ENCODE measurements around the gene ALDH1A1.

The ALDH1A1 gene

DNA sequence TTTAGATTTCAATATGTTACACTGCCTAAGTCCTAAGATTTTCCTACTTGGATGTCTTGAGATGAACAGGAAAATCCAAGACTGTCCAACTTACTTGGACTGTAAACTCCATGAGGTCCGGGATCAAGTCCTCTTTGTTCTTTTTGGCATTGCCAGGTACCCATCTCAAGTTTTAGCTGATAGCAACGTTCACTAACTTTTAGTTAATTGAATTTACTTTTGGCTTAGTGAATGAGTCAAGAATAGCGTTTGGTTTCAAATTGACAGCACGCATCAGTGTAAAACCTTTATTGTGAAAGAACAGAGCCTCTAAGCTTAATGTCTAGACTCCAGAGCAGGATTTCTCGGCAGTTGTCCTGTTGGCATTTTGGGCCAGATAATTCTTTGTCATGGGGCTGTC lies 37.2 kb downstream of the ALDH1A1 start:
- H3K27ac ChIP-seq (ENCODE audit: extremely low read depth, low read depth, low read length): no peak overlapping the region
- H3K9me3 ChIP-seq (ENCODE audit: control insufficient read depth, insufficient read depth, low read depth, low read length): no peaks in the 10 kb centered on the region
- H3K4me3 ChIP-seq (ENCODE audit: low read depth, low read length): no peak overlapping the region
- ChIA-PET POLR2A (no interaction called here), CTCF (interaction anchor here (0.6 kb wide), 1 partner anchor 167 kb away, joined by 3 read pairs; no protein-coding TSS in a partner anchor)
- TF ChIP-seq, protein P1, sequence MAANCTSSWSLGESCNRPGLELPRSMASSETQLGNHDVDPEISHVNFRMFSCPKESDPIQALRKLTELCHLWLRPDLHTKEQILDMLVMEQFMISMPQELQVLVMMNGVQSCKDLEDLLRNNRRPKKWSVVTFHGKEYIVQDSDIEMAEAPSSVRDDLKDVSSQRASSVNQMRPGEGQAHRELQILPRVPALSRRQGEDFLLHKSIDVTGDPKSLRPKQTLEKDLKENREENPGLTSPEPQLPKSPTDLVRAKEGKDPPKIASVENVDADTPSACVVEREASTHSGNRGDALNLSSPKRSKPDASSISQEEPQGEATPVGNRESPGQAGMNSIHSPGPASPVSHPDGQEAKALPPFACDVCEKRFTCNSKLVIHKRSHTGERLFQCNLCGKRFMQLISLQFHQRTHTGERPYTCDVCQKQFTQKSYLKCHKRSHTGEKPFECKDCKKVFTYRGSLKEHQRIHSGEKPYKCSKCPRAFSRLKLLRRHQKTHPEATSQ (tag by site-specific recombination; IDR thresholded peaks at IDR 0.05): no peak
- no peak for TF ChIP-seq ZNF366 (tag by site-specific recombination; conservative IDR thresholded peaks at IDR 0.05)
- no peak for TF ChIP-seq SALL2 (tag by site-specific recombination; IDR thresholded peaks at IDR 0.05; ENCODE audit: borderline replicate concordance)
- TF ChIP-seq, protein P2, sequence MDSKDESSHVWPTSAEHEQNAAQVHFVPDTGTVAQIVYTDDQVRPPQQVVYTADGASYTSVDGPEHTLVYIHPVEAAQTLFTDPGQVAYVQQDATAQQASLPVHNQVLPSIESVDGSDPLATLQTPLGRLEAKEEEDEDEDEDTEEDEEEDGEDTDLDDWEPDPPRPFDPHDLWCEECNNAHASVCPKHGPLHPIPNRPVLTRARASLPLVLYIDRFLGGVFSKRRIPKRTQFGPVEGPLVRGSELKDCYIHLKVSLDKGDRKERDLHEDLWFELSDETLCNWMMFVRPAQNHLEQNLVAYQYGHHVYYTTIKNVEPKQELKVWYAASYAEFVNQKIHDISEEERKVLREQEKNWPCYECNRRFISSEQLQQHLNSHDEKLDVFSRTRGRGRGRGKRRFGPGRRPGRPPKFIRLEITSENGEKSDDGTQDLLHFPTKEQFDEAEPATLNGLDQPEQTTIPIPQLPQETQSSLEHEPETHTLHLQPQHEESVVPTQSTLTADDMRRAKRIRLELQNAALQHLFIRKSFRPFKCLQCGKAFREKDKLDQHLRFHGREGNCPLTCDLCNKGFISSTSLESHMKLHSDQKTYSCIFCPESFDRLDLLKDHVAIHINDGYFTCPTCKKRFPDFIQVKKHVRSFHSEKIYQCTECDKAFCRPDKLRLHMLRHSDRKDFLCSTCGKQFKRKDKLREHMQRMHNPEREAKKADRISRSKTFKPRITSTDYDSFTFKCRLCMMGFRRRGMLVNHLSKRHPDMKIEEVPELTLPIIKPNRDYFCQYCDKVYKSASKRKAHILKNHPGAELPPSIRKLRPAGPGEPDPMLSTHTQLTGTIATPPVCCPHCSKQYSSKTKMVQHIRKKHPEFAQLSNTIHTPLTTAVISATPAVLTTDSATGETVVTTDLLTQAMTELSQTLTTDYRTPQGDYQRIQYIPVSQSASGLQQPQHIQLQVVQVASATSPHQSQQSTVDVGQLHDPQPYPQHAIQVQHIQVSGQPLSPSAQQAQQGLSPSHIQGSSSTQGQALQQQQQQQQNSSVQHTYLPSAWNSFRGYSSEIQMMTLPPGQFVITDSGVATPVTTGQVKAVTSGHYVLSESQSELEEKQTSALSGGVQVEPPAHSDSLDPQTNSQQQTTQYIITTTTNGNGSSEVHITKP (tag by site-specific recombination; IDR thresholded peaks at IDR 0.05): no peak
- no peak for TF ChIP-seq KLF1 (tag by site-specific recombination; IDR thresholded peaks at IDR 0.05)
- no peak for TF ChIP-seq ZNF549 (tag by site-specific recombination; IDR thresholded peaks at IDR 0.05)
- TF ChIP-seq TCF7L2 (IDR thresholded peaks at IDR 0.05; ENCODE audit: borderline replicate concordance, low read depth, low read length): no peak
- TF ChIP-seq ZNF37A (tag by site-specific recombination; IDR thresholded peaks at IDR 0.05): no peak
- no peak for TF ChIP-seq ZNF623 (tag by site-specific recombination; IDR thresholded peaks at IDR 0.05)
- TF ChIP-seq WT1 (tag by site-specific recombination; IDR thresholded peaks at IDR 0.05): no peak
- no peaks in the 10 kb centered on the region for H3K36me3 ChIP-seq (ENCODE audit: control insufficient read depth in 2 of 2, insufficient read depth in 1 of 2, low read length in 2 of 2)
- no peaks in the 10 kb centered on the region for H3K4me1 ChIP-seq (ENCODE audit: control insufficient read depth, insufficient read depth, low read length)

DNA sequence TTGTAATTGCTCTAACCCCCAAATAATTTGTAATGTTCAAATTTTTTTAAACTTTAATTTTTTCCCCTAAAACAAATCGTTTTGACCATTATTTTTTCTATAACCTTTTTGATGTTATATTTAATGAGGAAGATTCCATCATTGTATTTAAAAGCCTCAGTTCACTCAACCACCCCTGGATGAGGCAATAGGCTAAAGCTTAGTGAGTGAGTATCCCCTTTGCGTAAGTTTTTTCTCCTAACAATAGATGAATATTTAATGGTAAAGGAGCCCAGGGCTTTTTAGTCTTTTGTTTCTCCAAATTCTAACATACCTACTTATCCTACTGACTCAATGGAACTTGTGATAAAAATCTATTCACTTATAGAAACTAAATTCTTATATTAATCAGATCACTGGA lies 38.1 kb downstream of the ALDH1A1 start:
- Histone ChIP-seq H3K9me3 (ENCODE audit: control insufficient read depth, insufficient read depth, low read depth, low read length) (no peaks in the 10 kb centered on the region), H3K36me3 (ENCODE audit: control insufficient read depth in 2 of 2, insufficient read depth in 1 of 2, low read length in 2 of 2) (no peaks in the 10 kb centered on the region), H3K4me1 (ENCODE audit: control insufficient read depth, insufficient read depth, low read length) (no peaks in the 10 kb centered on the region), H3K4me3 (ENCODE audit: low read depth, low read length) (no peak overlapping the region), H3K27ac (ENCODE audit: extremely low read depth, low read depth, low read length) (no peak overlapping the region)
- ChIA-PET POLR2A (no interaction called here), CTCF (no interaction called here)
- TF ChIP-seq ZFP41 (tag by site-specific recombination; IDR thresholded peaks at IDR 0.05; ENCODE audit: borderline replicate concordance): no peak
- TF ChIP-seq, protein P3, sequence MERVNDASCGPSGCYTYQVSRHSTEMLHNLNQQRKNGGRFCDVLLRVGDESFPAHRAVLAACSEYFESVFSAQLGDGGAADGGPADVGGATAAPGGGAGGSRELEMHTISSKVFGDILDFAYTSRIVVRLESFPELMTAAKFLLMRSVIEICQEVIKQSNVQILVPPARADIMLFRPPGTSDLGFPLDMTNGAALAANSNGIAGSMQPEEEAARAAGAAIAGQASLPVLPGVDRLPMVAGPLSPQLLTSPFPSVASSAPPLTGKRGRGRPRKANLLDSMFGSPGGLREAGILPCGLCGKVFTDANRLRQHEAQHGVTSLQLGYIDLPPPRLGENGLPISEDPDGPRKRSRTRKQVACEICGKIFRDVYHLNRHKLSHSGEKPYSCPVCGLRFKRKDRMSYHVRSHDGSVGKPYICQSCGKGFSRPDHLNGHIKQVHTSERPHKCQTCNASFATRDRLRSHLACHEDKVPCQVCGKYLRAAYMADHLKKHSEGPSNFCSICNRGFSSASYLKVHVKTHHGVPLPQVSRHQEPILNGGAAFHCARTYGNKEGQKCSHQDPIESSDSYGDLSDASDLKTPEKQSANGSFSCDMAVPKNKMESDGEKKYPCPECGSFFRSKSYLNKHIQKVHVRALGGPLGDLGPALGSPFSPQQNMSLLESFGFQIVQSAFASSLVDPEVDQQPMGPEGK (tag by site-specific recombination; IDR thresholded peaks at IDR 0.05): no peak

DNA sequence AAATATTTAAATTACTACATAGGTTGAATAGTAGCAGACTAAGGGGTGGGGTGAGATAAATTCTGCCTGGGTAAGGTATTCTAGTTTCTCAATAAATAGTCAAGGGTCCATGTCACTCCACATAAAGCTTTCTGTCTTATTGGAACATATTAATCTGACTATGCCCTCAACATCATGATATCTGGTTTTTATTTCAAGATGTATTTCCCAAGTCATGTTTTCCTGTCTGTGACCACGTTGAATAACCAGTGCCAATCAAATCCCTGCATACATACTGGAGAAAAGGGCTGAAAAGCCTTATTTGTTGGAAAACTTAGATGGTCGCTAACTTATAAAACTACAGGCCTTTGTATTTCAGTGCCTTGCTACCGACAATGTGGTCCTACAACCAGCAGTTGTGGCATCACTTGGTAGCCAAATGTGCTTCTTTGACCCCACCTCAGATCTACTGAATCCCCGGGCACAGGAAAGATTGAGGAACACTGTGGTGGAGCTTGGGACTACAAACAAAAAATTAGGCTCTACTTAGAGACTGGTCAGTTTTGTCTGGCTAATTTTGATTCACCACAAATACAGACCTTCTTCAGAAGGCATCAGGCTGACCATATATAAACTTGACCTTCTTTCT lies 39.4 kb downstream of the ALDH1A1 start:
- POLR2A ChIA-PET: no interaction called here
- Histone ChIP-seq H3K27ac (ENCODE audit: extremely low read depth, low read depth, low read length) (no peak overlapping the region), H3K4me1 (ENCODE audit: control insufficient read depth, insufficient read depth, low read length) (no peaks in the 10 kb centered on the region), H3K9me3 (ENCODE audit: control insufficient read depth, insufficient read depth, low read depth, low read length) (no peaks in the 10 kb centered on the region), H3K36me3 (ENCODE audit: control insufficient read depth in 2 of 2, insufficient read depth in 1 of 2, low read length in 2 of 2) (no peaks in the 10 kb centered on the region), H3K4me3 (ENCODE audit: low read depth, low read length) (no peak overlapping the region)
- CTCF ChIA-PET: interaction anchor here (0.6 to 1.0 kb wide), 2 partner anchors 38 to 110 kb away, joined by 3 read pairs; no protein-coding TSS in a partner anchor
- TF ChIP-seq ZNF514 (tag by site-specific recombination; IDR thresholded peaks at IDR 0.05) (no peak), ZSCAN23 (tag by site-specific recombination; IDR thresholded peaks at IDR 0.05) (no peak), ZFP41 (tag by site-specific recombination; IDR thresholded peaks at IDR 0.05; ENCODE audit: borderline replicate concordance) (no peak), EGR2 (tag by site-specific recombination; IDR thresholded peaks at IDR 0.05; ENCODE audit: low read depth) (no peak), ZNF416 (tag by site-specific recombination; IDR thresholded peaks at IDR 0.05) (no peak)
- TF ChIP-seq, protein P4, sequence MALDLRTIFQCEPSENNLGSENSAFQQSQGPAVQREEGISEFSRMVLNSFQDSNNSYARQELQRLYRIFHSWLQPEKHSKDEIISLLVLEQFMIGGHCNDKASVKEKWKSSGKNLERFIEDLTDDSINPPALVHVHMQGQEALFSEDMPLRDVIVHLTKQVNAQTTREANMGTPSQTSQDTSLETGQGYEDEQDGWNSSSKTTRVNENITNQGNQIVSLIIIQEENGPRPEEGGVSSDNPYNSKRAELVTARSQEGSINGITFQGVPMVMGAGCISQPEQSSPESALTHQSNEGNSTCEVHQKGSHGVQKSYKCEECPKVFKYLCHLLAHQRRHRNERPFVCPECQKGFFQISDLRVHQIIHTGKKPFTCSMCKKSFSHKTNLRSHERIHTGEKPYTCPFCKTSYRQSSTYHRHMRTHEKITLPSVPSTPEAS (tag by site-specific recombination; IDR thresholded peaks at IDR 0.05): no peak
- TF ChIP-seq, protein P5, sequence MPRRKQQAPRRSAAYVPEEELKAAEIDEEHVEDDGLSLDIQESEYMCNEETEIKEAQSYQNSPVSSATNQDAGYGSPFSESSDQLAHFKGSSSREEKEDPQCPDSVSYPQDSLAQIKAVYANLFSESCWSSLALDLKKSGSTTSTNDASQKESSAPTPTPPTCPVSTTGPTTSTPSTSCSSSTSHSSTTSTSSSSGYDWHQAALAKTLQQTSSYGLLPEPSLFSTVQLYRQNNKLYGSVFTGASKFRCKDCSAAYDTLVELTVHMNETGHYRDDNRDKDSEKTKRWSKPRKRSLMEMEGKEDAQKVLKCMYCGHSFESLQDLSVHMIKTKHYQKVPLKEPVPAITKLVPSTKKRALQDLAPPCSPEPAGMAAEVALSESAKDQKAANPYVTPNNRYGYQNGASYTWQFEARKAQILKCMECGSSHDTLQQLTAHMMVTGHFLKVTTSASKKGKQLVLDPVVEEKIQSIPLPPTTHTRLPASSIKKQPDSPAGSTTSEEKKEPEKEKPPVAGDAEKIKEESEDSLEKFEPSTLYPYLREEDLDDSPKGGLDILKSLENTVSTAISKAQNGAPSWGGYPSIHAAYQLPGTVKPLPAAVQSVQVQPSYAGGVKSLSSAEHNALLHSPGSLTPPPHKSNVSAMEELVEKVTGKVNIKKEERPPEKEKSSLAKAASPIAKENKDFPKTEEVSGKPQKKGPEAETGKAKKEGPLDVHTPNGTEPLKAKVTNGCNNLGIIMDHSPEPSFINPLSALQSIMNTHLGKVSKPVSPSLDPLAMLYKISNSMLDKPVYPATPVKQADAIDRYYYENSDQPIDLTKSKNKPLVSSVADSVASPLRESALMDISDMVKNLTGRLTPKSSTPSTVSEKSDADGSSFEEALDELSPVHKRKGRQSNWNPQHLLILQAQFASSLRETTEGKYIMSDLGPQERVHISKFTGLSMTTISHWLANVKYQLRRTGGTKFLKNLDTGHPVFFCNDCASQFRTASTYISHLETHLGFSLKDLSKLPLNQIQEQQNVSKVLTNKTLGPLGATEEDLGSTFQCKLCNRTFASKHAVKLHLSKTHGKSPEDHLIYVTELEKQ (tag by site-specific recombination; IDR thresholded peaks at IDR 0.05; ENCODE audit: borderline replicate concordance): no peak

All from HEK293 (cell line).